HFF-Myc (cell line): ENCODE data around the gene ORC2.
A peak's percentile ranks its signal among the peaks of the same experiment; 100 is the strongest.

Source experiments
- DNase-seq: peaks from one replicate; pipeline ENCODE4 v3.0.0-alpha.2; 2011; ENCODE audit warnings: low read depth; ENCODE audit errors: extremely low read depth
- H3K4me3 ChIP-seq: replicated peaks from 2 replicates; pipeline ENCODE4 v1.5.1; 2011; ENCODE audit warnings: low read depth, mild to moderate bottlenecking, control low read depth, low read length
- TF ChIP-seq, protein P1 (sequence below): IDR thresholded peaks from 2 replicates; pipeline ENCODE4 v1.5.1; 2012; ENCODE audit warnings: mild to moderate bottlenecking, low read depth, low read length, control low read depth; ENCODE audit errors: missing control alignments

ORC2 gene

DNA sequence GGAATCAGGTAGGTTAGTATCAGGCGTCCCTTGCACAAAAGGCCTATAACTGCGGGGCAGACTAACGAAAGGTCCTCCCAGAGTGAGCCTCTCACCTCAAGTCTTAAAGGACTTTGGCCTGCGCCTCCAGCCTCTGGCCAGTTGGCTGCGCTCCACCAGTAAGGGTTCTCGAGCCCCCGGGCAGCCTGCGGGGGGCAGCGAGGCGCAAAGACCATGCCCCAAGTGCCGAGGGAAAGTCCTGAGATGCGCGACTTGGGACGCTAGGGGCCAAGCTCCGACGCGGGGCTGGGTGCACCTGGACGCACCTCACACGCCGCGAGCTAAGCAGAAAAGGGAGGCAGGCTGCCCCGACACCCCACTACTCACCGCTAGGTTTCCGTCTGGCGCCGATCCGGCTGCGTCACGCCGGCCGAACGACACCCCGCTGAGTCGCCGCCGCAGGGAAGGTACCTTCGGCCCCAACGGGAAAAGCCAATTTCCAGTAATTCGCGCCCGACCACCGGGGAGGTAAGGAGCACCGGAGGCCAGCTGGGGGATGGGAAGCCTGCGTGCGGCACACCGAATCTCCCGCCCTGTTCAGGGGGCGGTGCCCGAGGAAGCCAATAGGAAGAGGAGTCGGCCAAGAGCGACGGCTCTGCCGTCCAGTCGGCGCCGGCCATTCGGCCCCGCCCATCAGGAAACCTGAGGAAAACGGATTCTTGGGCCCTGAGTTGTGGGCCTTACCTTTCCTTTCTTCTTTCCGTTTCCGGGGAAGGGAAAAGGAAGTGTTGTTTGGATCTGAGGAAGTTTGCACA lies at the start of gene ORC2:
Gene ORC2, minus strand, starts transcription at position 537 of the 794 bp plus-strand sequence. CDS start 5,537 bp downstream, outside the sequence.
- peak; percentile 80 for DNase-seq
- TF ChIP-seq, protein P1, sequence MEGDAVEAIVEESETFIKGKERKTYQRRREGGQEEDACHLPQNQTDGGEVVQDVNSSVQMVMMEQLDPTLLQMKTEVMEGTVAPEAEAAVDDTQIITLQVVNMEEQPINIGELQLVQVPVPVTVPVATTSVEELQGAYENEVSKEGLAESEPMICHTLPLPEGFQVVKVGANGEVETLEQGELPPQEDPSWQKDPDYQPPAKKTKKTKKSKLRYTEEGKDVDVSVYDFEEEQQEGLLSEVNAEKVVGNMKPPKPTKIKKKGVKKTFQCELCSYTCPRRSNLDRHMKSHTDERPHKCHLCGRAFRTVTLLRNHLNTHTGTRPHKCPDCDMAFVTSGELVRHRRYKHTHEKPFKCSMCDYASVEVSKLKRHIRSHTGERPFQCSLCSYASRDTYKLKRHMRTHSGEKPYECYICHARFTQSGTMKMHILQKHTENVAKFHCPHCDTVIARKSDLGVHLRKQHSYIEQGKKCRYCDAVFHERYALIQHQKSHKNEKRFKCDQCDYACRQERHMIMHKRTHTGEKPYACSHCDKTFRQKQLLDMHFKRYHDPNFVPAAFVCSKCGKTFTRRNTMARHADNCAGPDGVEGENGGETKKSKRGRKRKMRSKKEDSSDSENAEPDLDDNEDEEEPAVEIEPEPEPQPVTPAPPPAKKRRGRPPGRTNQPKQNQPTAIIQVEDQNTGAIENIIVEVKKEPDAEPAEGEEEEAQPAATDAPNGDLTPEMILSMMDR: peak; percentile 34

DNA sequence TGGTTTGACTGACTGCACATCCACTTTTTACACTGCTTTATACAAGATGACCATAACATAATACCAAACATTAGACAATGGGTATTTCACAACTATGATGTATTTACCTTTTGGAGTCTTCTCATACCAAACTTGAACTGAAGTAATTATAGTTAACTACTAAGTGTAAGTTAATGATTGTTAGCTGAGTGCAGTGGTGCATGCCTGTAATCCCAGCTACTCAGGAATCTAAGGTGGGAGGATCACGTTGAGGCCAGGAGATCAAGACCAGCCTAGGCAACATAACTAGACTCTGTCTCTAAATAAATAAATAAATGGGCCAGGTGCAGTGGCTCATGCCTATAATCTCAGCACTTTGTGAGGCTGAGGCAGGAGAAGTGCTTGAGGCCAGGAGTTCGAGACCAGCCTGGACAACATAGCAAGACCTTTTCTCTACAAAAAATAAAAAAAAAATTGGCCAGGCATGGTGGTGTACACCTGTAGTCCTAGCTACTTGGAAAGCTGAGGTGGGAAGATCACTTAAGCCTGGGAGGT lies 44.9 kb upstream of the ORC2 start:
- no peak overlapping the region for H3K4me3 ChIP-seq
- DNase-seq: no peak
- TF ChIP-seq, protein P1: no peak

More for the DNA sequence above, at the start of gene ORC2:
- H3K4me3 ChIP-seq: peak within 1 kb of the TSS; percentile 92

DNA sequence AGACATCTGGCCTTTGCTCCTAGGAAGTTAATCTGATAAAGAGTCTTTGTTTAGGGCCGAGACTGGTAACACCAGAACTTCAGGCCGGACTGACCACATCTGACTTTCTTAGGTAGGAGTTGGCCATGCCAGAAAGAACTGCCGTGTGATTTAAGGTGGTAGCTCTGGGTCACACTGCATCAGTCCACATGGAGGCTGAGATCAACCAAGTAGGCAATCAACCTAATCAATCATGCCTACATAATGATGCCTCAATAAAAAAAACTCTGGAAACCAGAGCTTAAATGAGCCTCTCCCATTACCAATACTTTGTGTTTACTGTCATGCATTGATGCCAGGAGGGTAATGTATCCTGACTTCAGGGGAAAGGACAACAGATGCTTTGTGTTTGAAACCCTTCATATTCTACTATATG lies 44.1 kb upstream of the ORC2 start:
- H3K4me3 ChIP-seq: no peak overlapping the region
- TF ChIP-seq, protein P1: no peak
- no peak for DNase-seq

DNA sequence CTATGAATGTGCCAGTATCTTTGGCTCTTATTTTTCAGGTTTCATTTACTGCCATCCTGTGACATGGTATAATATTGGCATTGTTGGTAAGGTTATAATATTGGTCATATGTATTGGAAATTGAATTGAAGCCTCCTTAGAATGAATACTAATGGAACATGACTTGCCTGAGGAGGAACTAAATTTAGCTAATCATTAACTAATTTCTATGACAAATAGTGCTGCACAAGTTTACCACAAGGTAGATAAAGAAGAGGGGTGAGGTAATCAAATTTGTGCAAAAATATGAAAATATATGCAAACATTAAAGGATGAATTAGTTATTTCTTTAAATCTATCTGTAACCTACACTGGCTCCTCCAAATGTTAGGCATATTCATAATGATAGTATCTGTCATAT lies 43.2 kb upstream of the ORC2 start:
- H3K4me3 ChIP-seq: no peak overlapping the region
- TF ChIP-seq, protein P1: no peak
- no peak for DNase-seq

DNA sequence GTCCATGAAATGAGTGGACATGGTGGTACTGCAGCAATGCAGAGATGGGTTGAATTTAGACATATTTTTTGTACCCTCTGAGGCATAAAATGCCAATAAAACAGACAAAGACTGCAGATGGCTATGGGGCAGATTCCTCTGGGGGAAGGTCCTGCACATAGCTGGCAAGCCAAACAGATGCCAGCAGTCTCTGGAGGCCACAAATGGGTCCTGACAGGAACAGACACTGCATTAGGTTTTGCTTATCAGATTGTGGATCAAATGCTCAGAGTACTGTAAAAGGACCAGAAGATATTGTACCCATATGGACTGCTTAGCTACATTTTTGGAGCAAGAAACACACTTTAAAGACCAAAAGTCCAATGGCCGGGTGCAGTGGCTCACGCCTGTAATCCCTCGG lies 40.9 kb upstream of the ORC2 start:
- H3K4me3 ChIP-seq: no peak overlapping the region
- DNase-seq: no peak
- TF ChIP-seq, protein P1: no peak

DNA sequence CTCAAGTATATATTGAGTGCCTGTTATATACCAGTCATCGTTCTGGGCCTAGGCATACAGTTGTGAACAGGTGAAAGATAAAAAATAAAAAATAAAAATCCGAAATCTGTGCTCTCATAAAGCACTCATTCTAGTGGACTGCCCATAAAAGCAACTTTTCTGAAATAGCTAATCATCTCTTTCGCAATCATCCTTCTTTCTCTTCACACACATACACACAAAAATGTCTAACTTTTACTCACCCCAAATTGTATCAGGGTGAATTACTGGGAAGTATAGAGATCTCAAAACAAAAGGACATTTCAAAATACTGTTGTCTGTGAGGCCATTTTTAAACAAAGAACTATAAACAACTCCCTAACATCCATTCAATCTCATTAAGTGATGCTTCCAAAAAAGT lies 29.6 kb upstream of the ORC2 start:
- no peak overlapping the region for H3K4me3 ChIP-seq
- TF ChIP-seq, protein P1: no peak
- no peak for DNase-seq
